Fibroblast of lung (primary cell): ENCODE results near the gene MYL3. TPM values are rescaled to one million over a fixed set of nuclear protein-coding genes. Genes with fewer than 3 reads are reported as not detected.

Source experiments
- DNase-seq, 2 donors: peaks; one replicate each; pipeline versions ENCODE4 v3.0.0 to v3.0.0-alpha.2; 2010; ENCODE audit warnings: low read depth in 2 of 2
- H2AFZ ChIP-seq: 2 replicates; pipeline ENCODE4 v1.5.1; 2012; ENCODE audit warnings: low read length, control low read depth, inconsistent platforms
- H3K27ac ChIP-seq: 2 replicates; pipeline ENCODE4 v1.5.1; 2011; ENCODE audit warnings: low read length, control low read depth; ENCODE audit not compliant: insufficient read depth
- H3K27me3 ChIP-seq: 2 replicates; pipeline ENCODE4 v1.5.1; 2011; ENCODE audit warnings: mild to moderate bottlenecking, low read length; ENCODE audit not compliant: control insufficient read depth, insufficient read depth
- H3K36me3 ChIP-seq: 2 replicates; pipeline ENCODE4 v1.5.1; 2011; ENCODE audit warnings: low read length; ENCODE audit not compliant: control insufficient read depth, insufficient read depth
- H3K4me1 ChIP-seq: 2 replicates; pipeline ENCODE4 v1.5.1; 2011; ENCODE audit warnings: low read length; ENCODE audit not compliant: control insufficient read depth, insufficient read depth; ENCODE audit errors: extremely low read depth
- H3K4me2 ChIP-seq: 2 replicates; pipeline ENCODE4 v1.5.1; 2011; ENCODE audit warnings: low read length, control low read depth; ENCODE audit not compliant: insufficient read depth; ENCODE audit errors: extremely low read depth
- H3K4me3 ChIP-seq, 4 experiments: fragments of 200-600 bp in 1 of 4; sonication (generic) in 1 of 4; replicated peaks in 1 of 4; 2 replicates each; pipeline ENCODE4 v1.5.1; 2011 to 2016; ENCODE audit warnings: low read length in 4 of 4, low read depth in 3 of 4, mild to moderate bottlenecking in 3 of 4, control low read depth in 2 of 4, inconsistent platforms in 1 of 4, mixed read lengths in 1 of 4; ENCODE audit not compliant: insufficient read depth in 1 of 4; ENCODE audit errors: control extremely low read depth in 1 of 4
- H3K79me2 ChIP-seq: 2 replicates; pipeline ENCODE4 v1.5.1; 2012; ENCODE audit warnings: mild to moderate bottlenecking, low read length, inconsistent platforms; ENCODE audit not compliant: control insufficient read depth, insufficient read depth
- H3K9ac ChIP-seq: 2 replicates; pipeline ENCODE4 v1.5.1; 2011; ENCODE audit warnings: mild to moderate bottlenecking, low read length, control low read depth; ENCODE audit not compliant: insufficient read depth
- H3K9me3 ChIP-seq: 2 replicates; pipeline ENCODE4 v1.5.1; 2012; ENCODE audit warnings: low read depth, low read length; ENCODE audit not compliant: control insufficient read depth, insufficient read depth
- H4K20me1 ChIP-seq: 2 replicates; pipeline ENCODE4 v1.5.1; 2011; ENCODE audit warnings: low read length; ENCODE audit not compliant: control insufficient read depth, insufficient read depth; ENCODE audit errors: extremely low read depth
- EZH2 ChIP-seq: IDR thresholded peaks from 2 replicates; pipeline ENCODE4 v1.5.1; 2012; ENCODE audit warnings: low read length, control low read depth, mild to moderate bottlenecking; ENCODE audit errors: missing control alignments
- polyA plus RNA-seq, 2 donors: library from polyadenylated mRNA; depleted of rRNA in 1 of 2; stranded (reverse) in 1 of 2; unstranded in 1 of 2; fragments of >200 nt; gene quantifications; 2 replicates each; pipeline ENCODE4 v1.2.1, GENCODE V29; 2011 to 2012; ENCODE audit warnings: missing spikeins in 1 of 2
- total RNA-seq: library from RNA; depleted of rRNA; stranded (reverse); fragments of >200 nt; gene quantifications from 2 replicates; pipeline ENCODE4 v1.2.1, GENCODE V29; 2014
- TF ChIP-seq, protein P1 (sequence below), 2 donors: IDR thresholded peaks in 1 of 2; conservative IDR thresholded peaks in 1 of 2; 1 replicate in 1 of 2; 2 replicates in 1 of 2; pipeline ENCODE4 v1.5.1; 2011 to 2012; ENCODE audit warnings: low read length in 2 of 2, control low read depth in 1 of 2, inconsistent platforms in 1 of 2, low read depth in 1 of 2, mild to moderate bottlenecking in 1 of 2

MYL3 gene
- total and polyA plus RNA-seq, 2 donors (not counting 1 experiment from before 2014, with no cell fraction given), result 0.50 to 0.67 TPM

GRCh38 chr3:46883054-46883829, 20.0 kb upstream of the MYL3 start:
- Histone ChIP-seq H3K9me3 (no peaks in the 10 kb centered on the region), H3K4me1 (no peaks in the 10 kb centered on the region), H3K9ac (no peak overlapping the region), H3K4me3 (peak overlapping the region in 2 of 4 experiments; percentile 23 to 28), H3K4me2 (peak overlapping the region; percentile 93), H2AFZ (no peak overlapping the region), H3K79me2 (no peaks in the 10 kb centered on the region), H4K20me1 (no peaks in the 10 kb centered on the region), H3K27ac (no peak overlapping the region), H3K36me3 (no peaks in the 10 kb centered on the region), H3K27me3 (peaks cover 52% of the 10 kb centered on the region)
- peak; percentile 27 to 31 for DNase-seq
- TF ChIP-seq, protein P1, sequence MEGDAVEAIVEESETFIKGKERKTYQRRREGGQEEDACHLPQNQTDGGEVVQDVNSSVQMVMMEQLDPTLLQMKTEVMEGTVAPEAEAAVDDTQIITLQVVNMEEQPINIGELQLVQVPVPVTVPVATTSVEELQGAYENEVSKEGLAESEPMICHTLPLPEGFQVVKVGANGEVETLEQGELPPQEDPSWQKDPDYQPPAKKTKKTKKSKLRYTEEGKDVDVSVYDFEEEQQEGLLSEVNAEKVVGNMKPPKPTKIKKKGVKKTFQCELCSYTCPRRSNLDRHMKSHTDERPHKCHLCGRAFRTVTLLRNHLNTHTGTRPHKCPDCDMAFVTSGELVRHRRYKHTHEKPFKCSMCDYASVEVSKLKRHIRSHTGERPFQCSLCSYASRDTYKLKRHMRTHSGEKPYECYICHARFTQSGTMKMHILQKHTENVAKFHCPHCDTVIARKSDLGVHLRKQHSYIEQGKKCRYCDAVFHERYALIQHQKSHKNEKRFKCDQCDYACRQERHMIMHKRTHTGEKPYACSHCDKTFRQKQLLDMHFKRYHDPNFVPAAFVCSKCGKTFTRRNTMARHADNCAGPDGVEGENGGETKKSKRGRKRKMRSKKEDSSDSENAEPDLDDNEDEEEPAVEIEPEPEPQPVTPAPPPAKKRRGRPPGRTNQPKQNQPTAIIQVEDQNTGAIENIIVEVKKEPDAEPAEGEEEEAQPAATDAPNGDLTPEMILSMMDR (conservative IDR thresholded peaks at IDR 0.05 in 1 of 2, IDR thresholded peaks at IDR 0.05 in 1 of 2; ENCODE audit: low read depth in 1 of 2, low read length in 2 of 2), result no peak
- TF ChIP-seq EZH2, result no peak

DNA sequence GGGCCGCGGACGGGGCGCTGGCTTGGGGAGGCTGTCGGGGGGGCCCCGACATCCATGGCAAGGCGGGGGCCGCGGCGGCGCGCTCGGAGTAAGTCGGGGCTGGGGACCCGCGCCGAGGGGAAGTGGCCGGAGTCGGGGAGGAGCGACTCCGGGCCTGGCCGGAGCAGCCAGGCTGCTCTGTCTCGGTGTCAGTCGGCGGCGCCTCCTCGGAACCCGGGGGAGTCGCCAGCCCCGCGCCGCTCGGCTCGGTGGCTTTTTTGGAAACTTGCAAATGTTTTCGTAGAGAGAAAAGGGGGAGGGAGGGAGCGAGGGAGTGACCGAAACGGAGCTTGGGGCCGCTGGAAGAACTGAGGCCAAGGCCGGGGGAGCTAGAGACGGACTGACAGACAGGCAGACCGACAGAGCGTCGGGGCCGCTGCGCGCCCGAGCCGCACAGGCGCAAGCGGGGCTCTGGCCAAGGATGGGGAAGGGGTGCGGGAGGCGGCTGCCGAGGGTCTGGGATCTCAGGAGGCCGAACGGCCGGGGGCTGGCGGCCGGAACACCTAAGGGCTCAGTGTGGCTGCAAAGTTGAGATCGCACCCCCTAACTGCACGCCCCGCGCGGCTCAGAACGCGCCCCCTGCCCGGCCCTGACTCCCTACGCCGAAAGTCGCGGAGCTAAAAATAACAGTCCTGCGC, 19.3 kb upstream of the MYL3 start:
- Histone ChIP-seq H3K4me1 (no peaks in the 10 kb centered on the region), H3K9me3 (no peaks in the 10 kb centered on the region), H3K4me3 (peak overlapping the region; percentile 12 to 53 (median 44)), H4K20me1 (no peaks in the 10 kb centered on the region), H2AFZ (peak overlapping the region; percentile 44), H3K27ac (no peak overlapping the region), H3K79me2 (no peaks in the 10 kb centered on the region), H3K27me3 (peaks cover 52% of the 10 kb centered on the region), H3K4me2 (peak overlapping the region; percentile 93), H3K36me3 (no peaks in the 10 kb centered on the region), H3K9ac (no peak overlapping the region)
- DNase-seq, result peak; percentile 4 to 52
- peak; percentile 99 for TF ChIP-seq EZH2
- TF ChIP-seq, protein P1 (conservative IDR thresholded peaks at IDR 0.05 in 1 of 2, IDR thresholded peaks at IDR 0.05 in 1 of 2; ENCODE audit: low read depth in 1 of 2, low read length in 2 of 2), result no peak

- no peak for TF ChIP-seq EZH2
- TF ChIP-seq, protein P1 (conservative IDR thresholded peaks at IDR 0.05 in 1 of 2, IDR thresholded peaks at IDR 0.05 in 1 of 2; ENCODE audit: low read depth in 1 of 2, low read length in 2 of 2), result no peak
- peak; percentile 5 to 11 for DNase-seq
- Histone ChIP-seq H3K4me3 (peak overlapping the region in 2 of 4 experiments; percentile 19 to 53), H3K9me3 (no peaks in the 10 kb centered on the region), H3K36me3 (no peaks in the 10 kb centered on the region), H3K27me3 (peaks cover 52% of the 10 kb centered on the region), H3K4me2 (peak overlapping the region; percentile 93), H3K9ac (no peak overlapping the region), H4K20me1 (no peaks in the 10 kb centered on the region), H2AFZ (no peak overlapping the region), H3K4me1 (no peaks in the 10 kb centered on the region), H3K27ac (no peak overlapping the region), H3K79me2 (no peaks in the 10 kb centered on the region)
Observed at GRCh38 chr3:46881596-46882376, 18.5 kb upstream of the MYL3 start.
